ENCODE measurements around the gene FBXO40.

FBXO40 gene

GRCh38 chr3:121557426-121557934, 35.7 kb upstream of the FBXO40 start:
- no peak for TF ChIP-seq CREB5 (CRISPR knock-in tag; IDR thresholded peaks at IDR 0.05; ENCODE audit: low read depth)
- TF ChIP-seq RARB (CRISPR knock-in tag; IDR thresholded peaks at IDR 0.05), result no peak
- TF ChIP-seq ZNF565 (CRISPR knock-in tag; conservative IDR thresholded peaks at IDR 0.05; ENCODE audit: low read depth), result no peak
- TF ChIP-seq ZNF70 (CRISPR knock-in tag; IDR thresholded peaks at IDR 0.05), result no peak
- TF ChIP-seq CSRNP3 (CRISPR knock-in tag; IDR thresholded peaks at IDR 0.05), result no peak
- no peak for TF ChIP-seq TOX (CRISPR knock-in tag; IDR thresholded peaks at IDR 0.05; ENCODE audit: borderline replicate concordance)
- no peak for TF ChIP-seq PPARA (CRISPR knock-in tag; IDR thresholded peaks at IDR 0.05; ENCODE audit: borderline replicate concordance)
- TF ChIP-seq ESRRG (CRISPR knock-in tag; IDR thresholded peaks at IDR 0.05), result no peak
- ATAC-seq, result no peak

- no peak for ATAC-seq
- TF ChIP-seq ZFP3 (CRISPR knock-in tag; IDR thresholded peaks at IDR 0.05) (no peak), TOX (CRISPR knock-in tag; IDR thresholded peaks at IDR 0.05; ENCODE audit: borderline replicate concordance) (no peak), RARB (CRISPR knock-in tag; IDR thresholded peaks at IDR 0.05) (no peak), PATZ1 (CRISPR knock-in tag; IDR thresholded peaks at IDR 0.05; ENCODE audit: borderline replicate concordance) (no peak), ZNF70 (CRISPR knock-in tag; IDR thresholded peaks at IDR 0.05) (no peak), BACH2 (CRISPR knock-in tag; IDR thresholded peaks at IDR 0.05; ENCODE audit: borderline replicate concordance) (no peak), ISL1 (CRISPR knock-in tag; IDR thresholded peaks at IDR 0.05) (no peak), CSRNP3 (CRISPR knock-in tag; IDR thresholded peaks at IDR 0.05) (no peak), TSHZ2 (CRISPR knock-in tag; IDR thresholded peaks at IDR 0.05) (no peak), ZC3H10 (CRISPR knock-in tag; IDR thresholded peaks at IDR 0.05) (no peak), SNAI2 (CRISPR knock-in tag; IDR thresholded peaks at IDR 0.05) (no peak), POU6F1 (CRISPR knock-in tag; IDR thresholded peaks at IDR 0.05; ENCODE audit: borderline replicate concordance, low read depth) (no peak), TCF4 (CRISPR knock-in tag; IDR thresholded peaks at IDR 0.05; ENCODE audit: borderline replicate concordance) (no peak), GLIS3 (CRISPR knock-in tag; IDR thresholded peaks at IDR 0.05) (no peak), ESRRG (CRISPR knock-in tag; IDR thresholded peaks at IDR 0.05) (no peak), ZNF8 (CRISPR knock-in tag; IDR thresholded peaks at IDR 0.05) (no peak), OSR1 (CRISPR knock-in tag; IDR thresholded peaks at IDR 0.05) (no peak), PPARA (CRISPR knock-in tag; IDR thresholded peaks at IDR 0.05; ENCODE audit: borderline replicate concordance) (no peak), ARNTL (CRISPR knock-in tag; IDR thresholded peaks at IDR 0.05; ENCODE audit: borderline replicate concordance, low read depth) (no peak)
Measured at GRCh38 chr3:121562148-121562547, 31.0 kb upstream of the FBXO40 start.

Measured in SK-N-SH treated with all-trans-retinoic acid at 6 μM for 48 hours (cell line).